Measurements from ENCODE around the gene GPR153.

GPR153 gene

GRCh38 chr1:6198646-6199297 is 62.1 kb downstream of the GPR153 start:
- DNase-seq, result peak in 1 of 2 experiments; percentile 10

- no peak for DNase-seq
These were observed 63.0 kb downstream of the GPR153 start for GRCh38 chr1:6197746-6198427.
